ENCODE data around the gene UBR4. TPM values are rescaled to one million over a fixed set of nuclear protein-coding genes. Genes with fewer than 3 reads are reported as not detected.

UBR4 gene
- total RNA-seq, 1 experiment from 2014 or later = 107 TPM

DNA sequence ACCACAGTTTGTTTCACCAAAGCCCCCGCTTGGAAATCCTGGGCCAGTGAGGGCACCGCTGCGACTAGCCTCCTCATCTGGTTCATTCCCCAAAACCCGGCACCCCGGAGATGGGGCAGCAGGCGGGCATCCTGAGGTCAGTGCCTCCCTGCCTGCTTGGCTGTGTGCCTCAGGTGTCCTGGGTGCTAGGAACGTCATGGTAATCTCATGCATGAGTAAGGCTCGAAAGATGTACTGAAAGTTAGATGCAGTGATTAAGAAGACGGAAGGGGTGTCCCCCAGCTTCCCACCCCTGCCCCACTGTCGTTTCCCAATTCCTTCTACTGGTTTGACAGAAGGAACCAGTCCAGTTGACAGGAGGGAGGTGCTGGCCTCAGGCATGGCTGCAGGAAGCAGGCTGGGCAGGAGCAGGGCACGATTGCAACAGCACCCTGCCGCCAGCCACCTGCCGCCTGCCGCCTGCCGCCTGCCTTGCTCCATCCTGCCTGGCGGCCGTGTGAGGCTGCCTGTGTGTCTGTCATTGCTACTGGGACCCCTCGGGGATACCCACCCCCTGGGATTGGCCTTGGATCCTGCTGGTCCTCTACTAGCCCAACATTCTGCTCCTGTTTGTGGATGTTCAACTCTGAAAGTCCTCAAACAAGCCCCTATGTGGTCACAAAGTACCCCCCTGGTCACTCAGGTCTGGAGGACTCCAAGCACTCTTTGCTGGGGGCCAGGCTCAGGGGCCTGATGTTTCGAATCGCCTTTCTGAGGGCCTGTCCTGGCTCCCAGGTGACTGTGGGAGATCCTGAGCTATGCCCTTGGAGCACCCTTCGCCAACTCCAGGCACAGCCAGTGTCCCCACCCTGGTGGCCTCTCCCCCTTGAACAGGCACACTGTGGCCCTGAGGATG lies 180.6 kb downstream of the UBR4 start:
- ATAC-seq = no peak
- H3K4me1 ChIP-seq (ENCODE audit: control insufficient read depth in 1 of 2, insufficient read depth in 2 of 2, low read length in 2 of 2) = peaks cover 0 to 18% of the 10 kb centered on the region in 2 experiments; a peak in 1 of 4 replicates
- no peaks in the 10 kb centered on the region for H4K20me1 ChIP-seq (ENCODE audit: insufficient read depth)
- H3K27me3 ChIP-seq (ENCODE audit: insufficient read depth, low read length) = no peaks in the 10 kb centered on the region
- H3K79me2 ChIP-seq (ENCODE audit: insufficient read depth, low read length) = no peaks in the 10 kb centered on the region
- ChIA-PET CTCF (no interaction called here), RAD21 (ENCODE audit: low non-redundant PET in 1 of 2, low total read pairs in 2 of 2, uncharacterized antibody in 2 of 2, unreplicated experiment in 2 of 2) (no interaction called here), POLR2A (no interaction called here)
- H3K36me3 ChIP-seq (ENCODE audit: control insufficient read depth in 1 of 2, insufficient read depth in 2 of 2, low read length in 2 of 2) = no peaks in the 10 kb centered on the region
- TF ChIP-seq YY1 (IDR thresholded peaks at IDR 0.05; ENCODE audit: extremely low read depth, insufficient replicate concordance, low read depth, low read length) = no peak
- no peaks in the 10 kb centered on the region for H3K9me2 ChIP-seq (ENCODE audit: insufficient read depth)
- H3K9me3 ChIP-seq (ENCODE audit: control insufficient read depth in 1 of 2, insufficient read depth in 1 of 2, low read depth in 1 of 2, low read length in 2 of 2) = no peaks in the 10 kb centered on the region
- no peak overlapping the region for H2AFZ ChIP-seq (ENCODE audit: low read depth, low read length, poor library complexity, severe bottlenecking)
- no peak overlapping the region for H3K27ac ChIP-seq (ENCODE audit: low read depth, low read length)
- intact Hi-C loops (cut with micrococcal nuclease) = no loop called here
- no peak overlapping the region for H3K4me3 ChIP-seq (replicated peaks in 1 of 2; ENCODE audit: low read depth in 1 of 2, low read length in 2 of 2)
- DNase-seq (ENCODE audit: low read depth, low spot score) = no peak
- no peak overlapping the region for H3K4me2 ChIP-seq (ENCODE audit: low read length)
- no peak overlapping the region for H3K9ac ChIP-seq (ENCODE audit: low read length)
- BruUV-seq (replicated peaks) = no TSS peak

DNA sequence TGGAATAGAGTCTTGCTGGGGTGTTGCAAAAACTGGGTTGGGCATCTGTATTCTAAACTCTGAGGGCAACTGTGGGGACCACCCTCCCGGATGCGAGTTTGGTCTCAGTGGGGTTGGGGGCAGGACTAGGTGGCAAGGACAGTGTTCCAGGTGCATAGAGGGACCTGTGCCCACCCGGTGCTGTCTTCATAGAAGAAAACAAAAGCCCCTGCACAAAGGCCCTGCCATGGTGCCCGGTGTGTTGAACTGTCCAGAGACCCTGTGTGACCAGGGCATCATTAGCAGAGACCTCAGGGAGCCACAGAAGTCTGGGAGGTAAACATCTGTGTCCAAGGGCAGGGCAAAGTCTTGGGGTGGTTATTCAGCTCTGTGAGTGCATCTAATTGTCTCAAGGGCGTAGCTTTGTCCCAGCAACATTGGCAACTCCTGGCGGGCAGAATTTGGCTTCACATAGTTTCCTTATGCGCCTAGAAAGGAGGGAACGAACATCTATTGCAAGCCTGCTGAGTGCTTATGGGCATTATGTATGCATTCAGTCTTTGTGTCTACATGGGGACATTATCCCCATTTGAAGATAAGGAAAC lies 181.4 kb downstream of the UBR4 start:
- BruUV-seq (replicated peaks) = no TSS peak
- no peak overlapping the region for H3K9ac ChIP-seq (ENCODE audit: low read length)
- no peaks in the 10 kb centered on the region for H4K20me1 ChIP-seq (ENCODE audit: insufficient read depth)
- ATAC-seq (no peak), DNase-seq (ENCODE audit: low read depth, low spot score) (no peak)
- no peaks in the 10 kb centered on the region for H3K9me3 ChIP-seq (ENCODE audit: control insufficient read depth in 1 of 2, insufficient read depth in 1 of 2, low read depth in 1 of 2, low read length in 2 of 2)
- no peaks in the 10 kb centered on the region for H3K79me2 ChIP-seq (ENCODE audit: insufficient read depth, low read length)
- ChIA-PET CTCF (no interaction called here), POLR2A (no interaction called here), RAD21 (ENCODE audit: low non-redundant PET in 1 of 2, low total read pairs in 2 of 2, uncharacterized antibody in 2 of 2, unreplicated experiment in 2 of 2) (no interaction called here)
- peaks cover 0 to 13% of the 10 kb centered on the region in 2 experiments; a peak in 1 of 4 replicates for H3K4me1 ChIP-seq (ENCODE audit: control insufficient read depth in 1 of 2, insufficient read depth in 2 of 2, low read length in 2 of 2)
- no peak overlapping the region for H2AFZ ChIP-seq (ENCODE audit: low read depth, low read length, poor library complexity, severe bottlenecking)
- intact Hi-C loops (cut with micrococcal nuclease) = no loop called here
- no peak overlapping the region for H3K27ac ChIP-seq (ENCODE audit: low read depth, low read length)
- H3K36me3 ChIP-seq (ENCODE audit: control insufficient read depth in 1 of 2, insufficient read depth in 2 of 2, low read length in 2 of 2) = no peaks in the 10 kb centered on the region
- no peak overlapping the region for H3K4me3 ChIP-seq (replicated peaks in 1 of 2; ENCODE audit: low read depth in 1 of 2, low read length in 2 of 2)
- H3K4me2 ChIP-seq (ENCODE audit: low read length) = no peak overlapping the region
- no peaks in the 10 kb centered on the region for H3K9me2 ChIP-seq (ENCODE audit: insufficient read depth)
- no peak for TF ChIP-seq EGR1 (IDR thresholded peaks at IDR 0.05; ENCODE audit: low read depth)
- TF ChIP-seq, protein P1, sequence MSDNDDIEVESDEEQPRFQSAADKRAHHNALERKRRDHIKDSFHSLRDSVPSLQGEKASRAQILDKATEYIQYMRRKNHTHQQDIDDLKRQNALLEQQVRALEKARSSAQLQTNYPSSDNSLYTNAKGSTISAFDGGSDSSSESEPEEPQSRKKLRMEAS (IDR thresholded peaks at IDR 0.05) = no peak
- no peak for TF ChIP-seq YY1 (IDR thresholded peaks at IDR 0.05; ENCODE audit: extremely low read depth, insufficient replicate concordance, low read depth, low read length)
- no peak for TF ChIP-seq ELF1 (IDR thresholded peaks at IDR 0.05; ENCODE audit: borderline replicate concordance, low read depth)
- H3K27me3 ChIP-seq (ENCODE audit: insufficient read depth, low read length) = no peaks in the 10 kb centered on the region

Measured in HCT116 (cell line).